Medulla oblongata (tissue), 1 donor: ENCODE results near the gene NRP1.
"Not testable (repeated sequence)": the region's sequence is repeated elsewhere in the genome, so short reads cannot be mapped to it uniquely, and the experiment has no call there.

Source experiments
- DNase-seq: peaks from one replicate; pipeline ENCODE4 v3.0.0-alpha.2; 2015; ENCODE audit errors: extremely low spot score

Gene NRP1

DNA sequence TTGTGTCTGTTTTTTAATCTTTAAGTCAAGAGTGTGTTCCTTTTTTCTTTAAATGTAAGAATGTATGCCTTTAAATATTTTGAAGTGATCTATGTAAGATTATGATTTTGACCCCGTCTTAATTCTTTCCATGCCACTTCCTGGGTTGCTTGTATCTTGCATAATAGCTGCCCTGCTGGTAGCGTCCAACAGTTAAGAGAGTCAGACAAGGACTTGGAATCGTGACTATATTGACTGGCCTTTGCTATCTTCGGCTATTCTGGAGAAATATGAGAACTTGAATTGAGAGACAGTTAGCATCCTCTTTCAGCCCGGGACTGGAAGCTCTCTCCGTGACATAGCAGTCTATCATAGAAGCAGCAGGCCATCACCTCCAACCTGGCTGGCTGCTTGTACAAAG is 13.0 kb downstream of the NRP1 start:
- no peak for DNase-seq

DNA sequence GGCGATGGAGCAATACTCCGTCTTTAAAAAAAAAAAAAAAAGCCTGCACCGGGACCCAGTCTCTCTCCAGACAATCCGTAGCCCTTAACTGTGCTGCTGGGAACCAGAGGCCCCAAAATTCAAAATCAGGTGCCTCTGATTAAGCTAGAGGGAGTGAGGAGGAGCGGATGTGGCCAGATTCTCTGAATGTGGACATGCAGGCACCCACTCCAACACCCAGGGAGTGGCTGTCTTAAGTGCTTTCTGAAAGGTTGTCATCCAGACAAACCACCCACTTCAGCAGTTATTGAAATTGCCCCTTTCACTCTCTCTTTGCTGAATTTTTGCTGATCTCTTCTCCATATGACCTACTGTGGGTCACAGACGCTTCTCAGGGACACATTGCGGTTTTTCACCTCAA is 14.2 kb downstream of the NRP1 start:
- DNase-seq: no peak

- no peak for DNase-seq
These were observed 18.6 kb downstream of the NRP1 start for GRCh38 chr10:33315891-33316290.

DNA sequence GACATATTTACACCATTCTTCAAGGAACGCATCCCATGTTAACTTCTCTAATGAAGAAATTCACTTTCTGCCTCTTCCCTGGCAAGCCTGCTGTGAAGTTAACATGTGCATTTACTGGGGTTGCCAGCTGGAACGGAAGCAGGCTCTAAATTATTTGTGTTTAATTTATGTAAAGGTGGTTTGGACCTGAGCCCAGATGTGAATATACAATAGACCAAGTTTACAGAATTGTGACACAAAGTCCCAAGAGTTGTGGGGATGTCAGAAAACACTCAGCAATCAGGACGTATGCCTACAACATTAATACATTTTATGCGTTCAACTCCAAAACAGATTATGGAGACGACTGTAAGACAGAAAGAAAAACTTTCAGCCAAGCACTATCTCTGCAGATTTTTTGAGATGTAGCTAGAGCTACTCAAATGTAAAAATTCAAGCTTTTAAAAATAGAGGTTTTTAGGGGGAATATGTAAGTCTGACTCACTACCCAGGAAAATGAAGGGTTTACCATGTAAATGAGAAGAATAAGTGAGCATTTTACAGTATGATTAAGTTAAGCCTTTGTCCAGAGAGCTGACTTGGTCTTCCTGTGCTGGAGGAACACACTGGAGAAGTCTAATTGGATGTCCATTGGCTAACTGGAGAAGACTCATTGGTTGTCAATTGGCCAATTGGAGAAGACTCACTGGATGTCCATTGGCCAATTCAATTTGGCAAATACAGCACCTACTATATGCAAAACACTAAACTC is 19.5 kb downstream of the NRP1 start:
- DNase-seq: no peak

DNA sequence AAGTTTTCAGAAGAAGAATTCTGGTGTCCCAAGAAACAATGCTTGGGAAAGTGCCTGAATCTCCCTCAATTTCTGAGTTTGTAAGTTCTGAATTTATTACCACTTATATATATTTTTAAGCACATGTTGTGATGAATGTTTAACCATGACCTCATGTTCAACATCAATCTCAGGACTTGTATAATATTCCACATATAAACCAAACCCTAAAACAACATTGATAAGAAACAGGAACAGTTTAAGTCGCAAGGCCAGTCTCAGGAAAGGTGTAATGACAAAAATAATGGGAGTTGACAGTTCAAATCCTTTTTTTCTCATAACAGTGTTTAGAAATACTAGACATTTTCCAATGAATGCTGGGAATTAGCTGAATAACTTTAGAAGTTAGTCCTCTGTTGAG is 22.8 kb downstream of the NRP1 start:
- no peak for DNase-seq

- no peak for DNase-seq
These were observed 23.6 kb downstream of the NRP1 start for GRCh38 chr10:33310853-33311252.

DNA sequence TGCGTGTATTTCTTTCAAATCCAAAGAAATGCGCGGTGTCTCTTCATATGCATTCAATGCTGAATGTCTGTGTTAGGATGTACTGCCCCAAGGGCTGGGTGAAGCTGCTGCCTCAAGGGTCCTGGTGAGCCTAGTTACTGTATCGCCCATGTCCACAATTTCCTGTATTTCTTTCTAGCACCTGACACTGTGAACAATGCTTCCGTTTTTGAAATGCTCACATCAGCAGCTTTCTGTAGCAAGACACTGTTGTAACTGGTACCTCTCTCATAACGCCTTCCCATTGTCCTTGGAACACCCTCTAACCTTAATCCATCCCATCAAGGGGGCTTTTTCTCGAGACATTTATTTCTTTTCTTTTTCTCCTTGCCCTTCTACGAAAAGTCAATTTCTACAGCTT is 25.1 kb downstream of the NRP1 start:
- no peak for DNase-seq

- no peak for DNase-seq
These were observed 26.6 kb downstream of the NRP1 start for GRCh38 chr10:33307835-33308234.

DNA sequence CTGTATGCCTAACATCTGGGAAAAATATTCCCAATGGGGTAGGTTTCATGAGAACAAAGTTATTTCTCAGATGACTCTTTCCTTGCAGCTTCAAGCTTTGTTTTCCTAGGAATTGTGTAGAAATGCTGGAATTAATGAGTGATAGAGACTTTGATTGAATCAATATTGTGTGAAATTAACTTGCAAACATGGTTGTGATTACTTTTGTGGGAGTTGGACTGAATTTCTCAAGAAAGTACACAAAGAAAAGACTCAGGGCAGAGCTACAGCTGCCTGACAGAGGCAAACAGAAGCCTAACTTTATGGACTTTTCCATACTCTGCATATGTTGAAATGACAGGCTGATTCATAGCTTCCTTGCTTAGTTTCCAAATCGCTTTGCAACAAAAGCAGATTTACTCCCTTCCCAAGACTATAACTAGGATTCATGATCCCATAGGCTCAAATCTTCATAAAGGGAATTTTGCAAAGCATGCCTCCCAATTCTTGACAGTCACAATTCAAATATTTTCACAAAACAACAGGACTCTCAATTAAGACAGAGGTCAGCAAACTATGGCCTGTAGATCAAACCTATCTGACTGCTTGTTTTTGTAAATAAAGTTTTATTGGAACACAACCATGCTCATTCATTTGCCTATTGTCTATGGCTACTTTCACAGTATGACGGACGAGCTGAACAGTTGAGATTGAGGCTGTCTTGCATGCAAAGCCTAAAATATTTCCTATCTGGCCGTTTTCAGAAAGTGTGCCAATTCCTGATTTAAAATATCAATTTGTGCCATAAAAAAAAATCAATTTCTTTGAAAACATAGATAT is 27.6 kb downstream of the NRP1 start:
- no peak for DNase-seq

DNA sequence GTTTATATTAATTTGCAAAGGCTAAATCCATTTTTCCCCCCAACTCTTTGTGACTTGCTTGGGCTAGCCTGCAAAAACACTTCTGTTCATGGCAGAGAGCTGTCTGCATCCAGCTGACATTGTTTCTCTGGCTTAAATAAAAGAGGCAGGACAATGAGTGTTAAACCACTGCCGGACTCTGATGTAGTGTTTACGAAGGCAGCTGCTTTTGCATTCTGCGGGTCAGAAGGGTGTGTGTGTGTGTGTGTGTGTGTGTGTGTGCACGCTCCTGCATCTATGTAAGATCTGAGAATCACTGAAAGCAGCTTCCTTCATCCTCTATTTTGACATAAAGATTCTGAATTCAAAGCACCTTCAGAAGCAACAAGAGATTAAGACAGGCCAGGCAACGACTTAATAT is 28.3 kb downstream of the NRP1 start:
- DNase-seq: no peak

DNA sequence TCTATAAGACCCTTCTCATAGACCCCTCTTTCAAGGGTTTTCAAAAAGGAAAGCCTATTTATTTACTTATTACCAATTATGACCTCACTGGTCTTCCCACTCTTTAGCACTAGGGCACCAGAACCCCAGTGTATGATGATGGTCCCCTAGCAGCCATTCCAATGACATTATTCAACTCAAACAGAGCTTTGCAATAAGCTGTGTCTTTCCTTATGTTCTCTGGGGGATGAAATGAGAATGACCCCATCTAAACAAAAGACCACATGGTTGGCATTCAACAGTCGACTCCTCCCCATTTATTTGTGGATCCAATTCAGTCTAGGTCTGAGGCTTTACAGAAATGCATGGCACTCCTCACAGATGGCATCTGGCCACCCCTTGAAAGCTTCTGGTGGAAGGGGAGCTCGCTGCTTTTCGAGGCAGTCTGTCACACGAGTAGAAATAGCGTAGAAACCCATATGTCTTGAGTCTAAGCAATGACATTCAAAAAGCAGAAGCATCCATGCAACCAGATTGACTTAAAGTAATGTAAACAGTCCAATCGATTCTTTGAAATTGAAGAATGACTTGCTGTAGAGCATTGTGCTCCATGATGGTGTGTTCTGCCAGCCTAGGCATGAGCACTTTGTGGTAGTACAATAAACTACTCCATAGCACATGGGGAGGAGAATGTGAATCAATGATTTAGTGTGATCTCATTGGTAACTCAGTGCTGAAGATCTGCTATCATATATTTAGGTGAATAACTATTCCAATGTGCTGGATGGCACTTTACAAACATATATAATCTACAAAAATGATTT is 29.8 kb downstream of the NRP1 start:
- no peak for DNase-seq

GRCh38 chr10:33303988-33304387 is 30.5 kb downstream of the NRP1 start:
- DNase-seq: no peak

DNA sequence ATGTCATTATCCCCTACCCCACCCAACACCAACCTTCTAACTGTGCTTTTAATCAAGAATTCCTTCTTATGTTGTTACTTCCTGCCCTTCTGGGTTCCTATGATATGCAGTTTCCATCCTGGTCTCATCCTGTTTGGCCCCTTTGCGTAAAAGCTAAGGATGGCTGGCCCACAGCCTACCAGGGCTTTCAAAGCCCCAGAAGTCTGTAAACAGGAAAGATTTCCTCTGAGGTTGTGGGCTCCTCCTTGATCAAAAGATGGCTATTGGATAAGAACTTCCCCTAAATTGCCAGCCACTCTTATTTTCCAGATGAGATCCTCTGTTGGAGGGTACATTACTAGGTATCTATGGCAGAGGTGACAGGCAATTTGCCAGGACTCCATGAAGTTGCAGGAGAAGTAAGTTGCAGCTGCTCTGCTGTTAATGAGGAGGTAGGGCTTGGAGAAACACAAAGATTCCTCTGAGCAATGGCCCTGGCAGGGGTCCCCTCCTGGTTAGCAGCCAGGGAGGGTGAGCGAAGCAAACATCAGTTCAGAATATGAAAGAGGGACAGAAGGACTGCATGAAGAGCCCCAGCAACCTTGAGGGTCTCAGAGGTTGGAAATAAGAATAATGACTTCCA is 32.1 kb downstream of the NRP1 start:
- no peak for DNase-seq

DNA sequence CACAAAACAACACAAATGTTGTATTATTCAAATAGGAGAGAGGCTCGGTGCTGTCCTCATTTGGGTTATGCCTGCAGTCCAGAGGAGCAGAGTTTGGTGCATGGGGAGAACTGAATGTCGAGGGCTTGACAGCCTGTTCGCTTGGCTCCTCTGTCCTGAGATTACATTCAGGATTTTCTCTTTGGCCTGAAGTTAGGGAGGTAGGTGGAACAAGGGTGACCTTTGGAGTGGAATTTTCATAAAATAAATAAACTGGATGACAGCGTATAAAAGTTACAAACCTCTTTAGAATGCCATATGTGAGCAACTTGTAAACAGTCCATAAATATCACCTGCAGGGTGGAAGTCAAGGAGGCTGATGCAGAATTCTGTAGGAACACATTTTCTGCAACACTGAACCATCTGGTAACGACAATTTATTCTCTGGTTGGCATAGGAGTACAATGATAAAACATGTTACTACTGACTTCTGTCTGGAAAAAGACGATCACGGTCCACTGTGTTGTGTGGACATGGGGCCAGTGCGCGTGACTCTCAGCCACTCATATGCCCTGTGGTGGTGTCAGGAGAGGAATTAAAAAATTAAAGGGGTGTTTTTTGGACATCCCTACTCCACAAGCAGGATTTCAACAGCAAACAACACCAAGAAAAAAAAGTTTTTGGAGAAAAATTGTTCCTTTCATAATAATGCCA is 33.2 kb downstream of the NRP1 start:
- DNase-seq: no peak

GRCh38 chr10:33300544-33300943 is 33.9 kb downstream of the NRP1 start:
- DNase-seq: not testable (repeated sequence)

GRCh38 chr10:33298893-33299292 is 35.6 kb downstream of the NRP1 start:
- no peak for DNase-seq

DNA sequence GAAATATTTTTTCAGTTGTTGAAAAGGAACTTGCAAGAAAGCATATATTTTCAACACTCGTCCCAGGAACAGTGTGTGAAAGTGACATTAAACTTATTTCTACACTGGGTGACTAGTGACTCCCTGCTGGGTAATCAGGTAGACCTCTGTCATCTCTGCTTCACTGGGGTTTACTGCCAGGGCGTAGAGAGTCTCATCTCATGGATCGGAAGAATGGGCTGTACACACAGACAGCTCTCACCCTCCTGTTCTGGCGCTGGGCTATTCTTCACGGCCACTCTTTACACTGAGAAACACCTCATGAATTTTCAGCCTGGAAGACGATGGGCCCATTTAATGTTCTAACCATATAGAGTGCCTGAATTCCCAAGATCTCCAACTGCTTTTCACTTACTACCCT is 36.4 kb downstream of the NRP1 start:
- no peak for DNase-seq

DNA sequence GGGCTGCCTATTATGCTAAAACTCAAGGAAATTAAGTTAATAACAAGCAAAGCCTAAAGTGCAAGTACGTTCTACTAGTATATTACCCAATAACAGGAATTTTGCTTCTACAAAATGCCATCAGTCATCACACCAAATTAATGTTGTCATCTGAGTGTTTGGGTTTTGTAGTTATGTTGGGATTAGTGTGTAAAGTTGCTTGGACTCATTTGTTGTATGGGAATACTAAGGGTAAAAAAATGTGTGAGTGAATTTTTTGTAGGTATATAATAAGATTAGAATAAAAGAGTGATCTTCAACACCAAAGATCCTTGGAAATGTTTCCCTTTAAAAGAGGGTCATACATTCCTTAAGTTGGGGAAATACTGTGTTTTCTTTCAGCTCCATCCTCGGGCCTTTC is 38.6 kb downstream of the NRP1 start:
- no peak for DNase-seq

DNA sequence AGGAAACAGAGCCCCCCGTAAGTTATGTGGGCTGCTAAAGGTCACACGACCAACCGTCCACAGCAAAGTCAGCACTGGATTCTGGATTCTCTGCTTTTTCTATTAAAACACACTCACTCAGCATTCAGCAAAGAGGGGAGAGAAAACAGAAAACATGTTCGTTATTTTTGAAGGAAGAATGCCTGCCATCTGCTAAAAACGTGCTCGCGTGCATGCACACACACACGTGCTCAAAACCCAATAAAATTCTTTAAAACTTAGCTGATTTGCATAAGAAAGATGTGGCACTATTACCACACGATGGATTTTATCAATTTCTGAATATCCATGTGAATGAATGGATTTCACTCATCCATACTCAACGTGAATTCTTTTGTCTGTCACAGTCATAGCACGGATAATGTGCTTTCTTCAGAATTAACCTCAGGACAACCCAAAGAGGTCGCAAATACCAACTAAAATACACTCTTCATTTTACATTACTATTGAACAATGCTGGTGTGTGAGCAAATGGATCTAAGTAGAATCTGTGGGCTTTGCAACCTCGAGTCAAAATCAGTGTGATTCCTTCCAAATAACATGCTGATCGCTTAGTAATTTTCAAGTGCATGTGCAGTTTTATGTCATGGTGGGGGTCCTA is 40.8 kb downstream of the NRP1 start:
- no peak for DNase-seq

DNA sequence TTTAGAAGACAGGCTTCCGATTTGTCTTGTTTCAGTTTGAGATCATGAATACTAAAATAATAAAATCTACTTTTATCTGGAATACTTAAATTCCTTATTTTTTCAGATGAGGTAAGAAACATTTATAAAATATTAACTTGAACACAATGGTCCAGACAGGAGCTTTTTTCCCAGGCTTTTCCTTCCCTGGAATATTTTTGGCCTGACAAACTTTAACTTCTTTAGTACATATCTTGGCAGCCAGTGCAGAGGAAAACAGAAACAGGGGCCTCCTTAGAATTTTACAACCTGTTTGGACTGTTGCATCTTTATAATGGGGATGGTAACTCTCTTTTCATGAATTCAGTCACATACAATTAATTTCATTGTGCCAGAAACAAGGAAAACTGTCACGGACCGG is 41.4 kb downstream of the NRP1 start:
- DNase-seq: no peak

- no peak for DNase-seq
These were observed 43.3 kb downstream of the NRP1 start for GRCh38 chr10:33291053-33291592.
